Smooth muscle cell of the pulmonary artery (primary cell): ENCODE measurements around the gene UBA3. TPM values are rescaled to one million over a fixed set of nuclear protein-coding genes. Genes with fewer than 3 reads are reported as not detected.

Experiments used
- total RNA-seq: library from RNA; depleted of rRNA; stranded (reverse); fragments of >200 nt; gene quantifications from 2 replicates; pipeline ENCODE4 v1.2.3, GENCODE V29; 2014

Gene UBA3
- total RNA-seq: 52.1 and 64.4 TPM in 2 replicates

GRCh38 chr3:69080233-69080920, at the start of gene UBA3:
UBA3 (minus strand) TSS chr3:69080365; CDS start chr3:69080353, 12 bp downstream.

GRCh38 chr3:69122403-69122802, 42.2 kb upstream of the UBA3 start, which contains the start of gene LMOD3:
LMOD3 (minus strand) TSS chr3:69122595; CDS start chr3:69122386, 209 bp downstream.

GRCh38 chr3:69084326-69085167, 4.4 kb upstream of the UBA3 start, which contains the start of gene ARL6IP5:
ARL6IP5 (plus strand) TSS chr3:69084937; CDS start chr3:69085048, 111 bp downstream.

GRCh38 chr3:69051756-69052471, 28.3 kb downstream of the UBA3 start, which contains the start of gene TMF1:
TMF1 (minus strand) TSS chr3:69052333; CDS start chr3:69052086, 247 bp downstream.

DNA sequence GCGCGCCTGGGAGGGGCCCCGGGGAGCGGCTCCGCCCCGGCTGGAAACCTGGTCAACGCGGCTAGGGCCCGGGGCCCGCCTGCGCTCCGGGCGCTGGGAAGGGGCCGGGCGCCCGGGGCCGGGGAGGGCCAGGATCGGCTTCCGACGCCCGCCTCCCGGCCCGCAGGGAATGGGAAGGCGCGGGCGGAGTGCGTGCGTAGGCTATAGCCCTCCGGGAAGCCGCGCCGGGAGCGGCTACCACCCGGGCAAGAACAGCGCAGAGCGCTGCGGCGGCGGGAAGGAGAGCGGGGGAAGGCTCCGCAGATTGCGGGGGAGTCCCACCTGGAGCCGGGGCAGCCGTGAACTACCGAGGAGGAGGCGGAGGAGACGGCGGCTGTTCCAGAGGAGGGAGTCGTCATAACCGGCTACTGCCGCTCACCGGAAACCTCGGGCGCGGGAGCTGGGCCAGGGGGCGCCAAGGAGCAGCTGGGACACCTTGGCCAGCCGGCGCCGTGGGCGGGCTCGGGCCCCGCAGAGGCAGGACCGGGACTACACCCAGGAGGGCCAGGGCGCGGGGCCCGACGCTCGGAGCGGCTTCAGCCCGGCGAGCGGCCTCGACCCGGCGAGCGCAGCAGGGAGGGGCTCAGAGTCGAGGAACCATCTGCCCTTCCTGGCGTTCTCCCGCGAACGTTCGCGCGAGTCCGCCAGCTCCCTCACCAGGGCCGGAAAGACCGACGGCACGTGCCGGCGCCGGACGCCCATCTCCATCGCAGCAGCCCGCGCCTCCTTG, 66.7 kb downstream of the UBA3 start, which contains the start of gene EOGT:
Gene EOGT (minus strand): TSS at position 432 of the 769 bp plus-strand sequence. CDS start 3,838 bp downstream, outside the sequence.

Other genes with a start within 250 kb of the UBA3 start
- gene TAFA4, start 147.8 kb downstream of the UBA3 start, total RNA-seq: not detected in 2 replicates
- 31.1 and 61.4 TPM in 2 replicates for gene EOGT, start 66.7 kb downstream of the UBA3 start, total RNA-seq
- gene TMF1, start 28.0 kb downstream of the UBA3 start, total RNA-seq: 43.3 and 53.4 TPM in 2 replicates
- 126 and 151 TPM in 2 replicates for gene ARL6IP5, start 4.6 kb upstream of the UBA3 start, total RNA-seq
- 0.07 TPM in 1 of 2 replicates, not detected in the other for gene LMOD3, start 42.2 kb upstream of the UBA3 start, total RNA-seq